Lower lobe of right lung (tissue), 2 donors: ENCODE data around the gene TSC2. TPM values are rescaled to one million over a fixed set of nuclear protein-coding genes. Genes with fewer than 3 reads are reported as not detected.

Source experiments
- ATAC-seq, 2 donors: fragments of 200-7000 bp; cut with Tn5 transposase; one replicate each; pipeline ENCODE4 v1.9.1; 2020 to 2022; ENCODE audit warnings: mild to moderate bottlenecking in 2 of 2, moderate library complexity in 2 of 2
- DNase-seq: peaks from one replicate; pipeline ENCODE4 v3.0.0-alpha.2; 2020
- H3K27ac ChIP-seq: fragments of 200-600 bp; one replicate; pipeline ENCODE4 v1.8.0; 2022
- H3K27me3 ChIP-seq: fragments of 200-600 bp; one replicate; pipeline ENCODE4 v1.8.0; 2022; ENCODE audit warnings: low read depth
- H3K36me3 ChIP-seq: fragments of 200-600 bp; one replicate; pipeline ENCODE4 v1.8.0; 2022; ENCODE audit warnings: mild to moderate bottlenecking
- H3K4me1 ChIP-seq: fragments of 200-600 bp; one replicate; pipeline ENCODE4 v1.8.0; 2022
- H3K4me3 ChIP-seq: fragments of 200-600 bp; one replicate; pipeline ENCODE4 v1.8.0; 2022; ENCODE audit warnings: mild to moderate bottlenecking
- H3K9me3 ChIP-seq: fragments of 200-600 bp; one replicate; pipeline ENCODE4 v1.8.0; 2022
- CTCF ChIP-seq: fragments of 200-600 bp; IDR thresholded peaks from one replicate; pipeline ENCODE4 v1.8.0; 2022; ENCODE audit warnings: antibody characterized with exemption, mild to moderate bottlenecking
- intact Hi-C: fragments of 100-400 bp; cut with DNase I; formaldehyde crosslinking; loops from one replicate; pipeline ENCODE4 v1.11.0; 2022
- total RNA-seq: library from RNA; stranded (reverse); fragmentation: NEBNext Ultra II Directional; extraction: Animal tissue kit (Norgen Biotek cat#: 25700); gene quantifications from one replicate; pipeline ENCODE4 v1.2.1, GENCODE V29; 2021
- donor health status: DM: no; HTN: yes; CAD: no; lungs with severe emphysema.

Gene TSC2
- total RNA-seq, 1 donor from 2014 or later, result 123 TPM

GRCh38 chr16:2085669-2086068 lies 37.9 kb downstream of the TSC2 start:
- intact Hi-C loops, result no loop called here
- H3K4me1 ChIP-seq, result peaks cover 26% of the 10 kb centered on the region
- ATAC-seq (no peak), DNase-seq (no peak)
- no peaks in the 10 kb centered on the region for H3K9me3 ChIP-seq
- H3K27ac ChIP-seq, result no peak overlapping the region
- H3K4me3 ChIP-seq, result no peak overlapping the region
- H3K36me3 ChIP-seq, result peaks cover 99% of the 10 kb centered on the region
- H3K27me3 ChIP-seq, result no peaks in the 10 kb centered on the region
- no peak for TF ChIP-seq CTCF

GRCh38 chr16:2086106-2086742 lies 38.4 kb downstream of the TSC2 start:
- no peak for ATAC-seq
- peaks cover 25% of the 10 kb centered on the region for H3K4me1 ChIP-seq
- no peak overlapping the region for H3K4me3 ChIP-seq
- H3K9me3 ChIP-seq, result no peaks in the 10 kb centered on the region
- no peaks in the 10 kb centered on the region for H3K27me3 ChIP-seq
- no peak for TF ChIP-seq CTCF
- H3K36me3 ChIP-seq, result peaks cover 96% of the 10 kb centered on the region
- no peak overlapping the region for H3K27ac ChIP-seq
- intact Hi-C loops, result no loop called here
- DNase-seq, result no peak

GRCh38 chr16:2086812-2087747 lies 39.3 kb downstream of the TSC2 start:
- no peaks in the 10 kb centered on the region for H3K27me3 ChIP-seq
- no peak for ATAC-seq

GRCh38 chr16:2087748-2088631 lies 40.2 kb downstream of the TSC2 start:
- peaks cover 95% of the 10 kb centered on the region for H3K36me3 ChIP-seq

More at GRCh38 chr16:2086812-2087747, 39.3 kb downstream of the TSC2 start:
- Histone ChIP-seq H3K4me3 (no peak overlapping the region), H3K4me1 (peaks cover 23% of the 10 kb centered on the region), H3K27ac (no peak overlapping the region), H3K36me3 (peaks cover 95% of the 10 kb centered on the region), H3K9me3 (no peaks in the 10 kb centered on the region)
- no peak for TF ChIP-seq CTCF
- no peak for DNase-seq
- intact Hi-C loops, result no loop called here

More at GRCh38 chr16:2087748-2088631, 40.2 kb downstream of the TSC2 start:
- Histone ChIP-seq H3K4me1 (peaks cover 14% of the 10 kb centered on the region), H3K9me3 (no peaks in the 10 kb centered on the region), H3K27me3 (no peaks in the 10 kb centered on the region), H3K27ac (no peak overlapping the region), H3K4me3 (no peak overlapping the region)
- DNase-seq, result no peak
- no peak for ATAC-seq
- intact Hi-C loops, result no loop called here
- TF ChIP-seq CTCF, result no peak
